NCI-H2171 treated with DMSO at 0.1 percent for 48 hours (cell line): ENCODE measurements around the gene CFAP45.
A peak's percentile ranks its signal among the peaks of the same experiment; 100 is the strongest.
"Not testable (repeated sequence)": the region's sequence is repeated elsewhere in the genome, so short reads cannot be mapped to it uniquely, and the experiment has no call there.

Experiments used
- DNase-seq: peaks from one replicate; lab custom pipeline; 2025; lab: John Stamatoyannopoulos, UW

The CFAP45 gene

DNA sequence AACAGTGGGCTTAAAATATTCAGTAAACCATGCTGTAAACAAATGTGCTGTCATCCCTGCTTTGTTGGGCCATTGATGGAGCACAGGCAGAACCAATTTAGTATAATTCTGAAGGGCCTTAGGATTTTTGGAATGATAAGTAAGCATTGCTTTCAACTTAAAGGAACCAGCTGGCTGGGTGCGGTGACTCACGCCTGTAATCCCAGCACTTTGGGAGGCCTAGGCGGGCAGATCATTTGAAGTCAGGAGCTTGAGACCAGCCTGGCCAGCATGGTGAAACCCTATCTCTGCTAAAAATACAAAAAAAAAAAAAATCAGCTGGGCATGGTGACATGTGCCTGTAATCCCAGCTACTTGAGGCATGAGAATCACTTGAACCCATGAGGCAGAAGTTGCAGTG lies 4.1 kb upstream of the CFAP45 start:
- DNase-seq: not testable (repeated sequence)

GRCh38 chr1:159902541-159902940 lies 2.6 kb upstream of the CFAP45 start:
- no peak for DNase-seq

- DNase-seq: no peak
Observed at GRCh38 chr1:159900755-159901360, 893 bp upstream of the CFAP45 start.

DNA sequence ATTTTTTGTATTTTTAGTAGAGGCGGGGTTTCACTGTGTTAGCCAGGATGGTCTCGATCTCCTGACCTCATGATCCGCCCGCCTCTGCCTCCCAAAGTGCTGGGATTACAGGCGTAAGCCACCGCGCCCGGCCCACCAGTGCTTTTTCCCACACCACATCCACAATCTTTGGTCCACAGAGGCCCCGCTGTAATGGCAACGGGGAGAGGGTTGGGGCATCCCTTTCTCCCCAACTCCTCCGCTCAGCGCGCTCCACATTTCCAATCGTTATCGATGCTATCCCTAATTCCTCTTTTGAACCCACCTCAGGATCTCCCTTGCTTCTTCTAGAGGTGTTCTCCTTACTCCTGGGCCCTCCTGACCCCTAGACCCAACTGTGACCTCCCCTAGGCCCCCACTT lies 331 bp downstream of the CFAP45 start:
- not testable (repeated sequence) for DNase-seq

- no peak for DNase-seq
Observed at GRCh38 chr1:159898527-159898926, 1.4 kb downstream of the CFAP45 start.

GRCh38 chr1:159897962-159898361 lies 2.0 kb downstream of the CFAP45 start:
- no peak for DNase-seq

- no peak for DNase-seq
Observed at GRCh38 chr1:159896546-159896930, 3.4 kb downstream of the CFAP45 start.

GRCh38 chr1:159895836-159896545 lies 4.0 kb downstream of the CFAP45 start:
- no peak for DNase-seq

- peak; percentile 77 for DNase-seq
Observed at GRCh38 chr1:159895286-159895685, 4.7 kb downstream of the CFAP45 start.

DNA sequence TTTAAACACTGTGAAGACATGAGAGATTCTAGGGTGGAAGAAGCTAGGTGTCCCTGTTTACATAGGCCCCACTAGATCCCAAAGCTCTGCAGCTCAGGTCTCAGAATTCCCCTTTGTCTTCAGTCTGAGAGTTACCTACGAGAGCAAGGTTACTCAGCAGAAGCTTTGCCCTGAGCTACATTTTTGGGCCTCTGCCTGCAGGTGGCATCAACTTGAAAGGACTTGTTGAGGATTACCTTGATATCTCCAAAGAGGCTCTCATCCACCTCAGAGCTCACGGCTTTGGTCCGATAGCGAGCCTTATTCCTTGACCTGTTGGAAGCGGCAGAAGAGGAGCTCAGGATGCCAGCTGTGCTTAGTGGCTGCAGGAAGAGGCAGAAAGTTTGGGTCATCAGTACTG lies 7.0 kb downstream of the CFAP45 start:
- DNase-seq: no peak

DNA sequence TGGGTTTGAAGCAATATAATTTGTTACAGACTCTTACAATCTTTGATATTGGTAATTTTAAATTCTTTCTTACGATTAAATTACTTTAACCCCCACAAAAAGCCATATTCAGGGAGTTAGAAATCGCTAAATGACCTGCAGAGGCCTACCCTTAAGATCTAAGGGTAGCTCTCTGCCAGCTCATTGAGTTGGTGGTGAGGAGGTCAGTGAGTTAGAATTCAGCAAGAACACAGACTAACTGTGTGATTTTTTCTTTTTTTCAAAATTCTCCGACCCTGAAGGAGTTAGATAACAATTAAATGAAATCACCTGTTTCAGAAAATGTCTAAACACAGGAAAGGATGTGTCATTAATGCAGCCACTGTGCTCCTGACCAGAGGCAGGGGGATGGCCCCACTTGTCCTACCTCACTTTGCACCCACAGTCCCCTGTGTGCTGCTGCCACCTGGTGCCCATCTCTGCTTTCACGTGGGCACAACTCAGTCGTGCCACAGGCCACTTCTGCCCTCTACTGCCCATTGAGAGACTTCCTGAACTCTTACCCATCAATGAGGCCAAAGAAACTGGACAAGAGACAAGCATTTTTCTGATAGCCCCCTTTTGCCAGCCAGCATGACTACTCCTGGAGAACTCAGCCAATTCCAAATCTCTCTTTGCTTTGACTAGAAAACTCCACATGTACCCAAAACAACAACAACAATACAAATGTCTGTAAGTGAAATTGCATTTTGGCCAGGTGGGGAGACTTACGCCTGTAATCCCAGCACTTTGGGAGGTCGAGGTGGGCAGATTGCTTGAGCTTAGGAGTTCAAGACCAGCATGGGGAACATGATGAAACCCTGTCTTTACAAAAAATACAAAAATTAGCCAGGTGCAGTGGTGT lies 8.4 kb downstream of the CFAP45 start:
- DNase-seq: peak; percentile 75

DNA sequence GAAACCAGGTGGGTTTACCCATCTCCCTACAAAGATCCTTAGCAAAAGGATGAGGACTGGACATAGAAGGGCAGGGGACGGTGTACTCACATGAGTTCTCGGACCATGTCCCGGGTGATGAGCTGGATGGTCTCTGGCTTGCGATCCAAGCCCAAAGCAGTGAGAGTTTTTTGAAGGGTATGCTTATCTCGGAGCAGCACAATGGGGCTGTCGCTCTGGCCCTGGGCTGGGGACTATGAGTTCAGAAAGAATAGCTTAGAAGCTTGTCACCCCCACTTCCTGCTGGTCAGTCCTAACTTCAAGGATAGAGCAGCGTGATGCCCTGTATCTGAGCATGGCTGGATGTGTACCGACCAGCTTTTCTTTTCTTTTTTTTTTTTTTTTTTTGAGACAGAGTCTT lies 9.6 kb downstream of the CFAP45 start:
- no peak for DNase-seq

GRCh38 chr1:159889821-159890252 lies 10.1 kb downstream of the CFAP45 start:
- DNase-seq: no peak

- no peak for DNase-seq
Observed at GRCh38 chr1:159889202-159889601, 10.8 kb downstream of the CFAP45 start.

DNA sequence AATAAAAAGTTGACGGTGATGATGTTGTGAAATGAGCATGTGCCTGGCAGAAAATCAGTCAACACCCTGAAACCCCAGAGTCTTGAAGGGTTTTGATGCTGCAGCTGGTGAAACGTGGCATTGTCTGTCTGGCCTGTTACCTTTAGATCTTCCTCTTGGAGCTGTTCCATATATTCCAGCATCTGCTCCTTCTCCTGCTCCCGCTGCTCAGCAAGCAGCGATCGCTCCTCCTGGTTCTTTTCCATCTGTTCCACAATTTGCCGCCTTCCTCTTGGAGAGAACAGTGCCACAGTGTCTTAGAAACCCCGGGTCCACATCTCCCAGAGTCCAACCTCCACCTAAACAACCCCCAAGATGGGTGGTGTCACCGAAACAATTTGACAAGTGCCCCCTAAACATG lies 15.7 kb downstream of the CFAP45 start:
- DNase-seq: peak; percentile 88

DNA sequence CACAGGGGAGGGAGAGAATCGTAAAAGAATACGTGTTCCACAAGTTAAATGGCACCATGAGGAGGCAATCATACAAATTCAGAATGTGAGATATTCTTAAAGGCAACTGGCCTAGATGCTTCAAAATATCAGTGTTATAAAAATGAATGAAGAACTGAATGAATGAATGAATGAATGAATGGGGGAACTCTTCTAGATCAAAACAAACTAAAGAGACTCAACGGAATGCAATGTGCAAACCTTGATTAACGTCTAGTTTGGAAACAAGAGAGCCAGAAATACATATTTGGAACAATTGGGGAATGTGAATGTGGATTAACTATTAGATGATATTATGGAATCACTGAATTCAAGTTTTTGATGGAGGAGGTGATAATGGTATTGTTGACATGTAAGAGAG lies 16.8 kb downstream of the CFAP45 start:
- DNase-seq: no peak

DNA sequence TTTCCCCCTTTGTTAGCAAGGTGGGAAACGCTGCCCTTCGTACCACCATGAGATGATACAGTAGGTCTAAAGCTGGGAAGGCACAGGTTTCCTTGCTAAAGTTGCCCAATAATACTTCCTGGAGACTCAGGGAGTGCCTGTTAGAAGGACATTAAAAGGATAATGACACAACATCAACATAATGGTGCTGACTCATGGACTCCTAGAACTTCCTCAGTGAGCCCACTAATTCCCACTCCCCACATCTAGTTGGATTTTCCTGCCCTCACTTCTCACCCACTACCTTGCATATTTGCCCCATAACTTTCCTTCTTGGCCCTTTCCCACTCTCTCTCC lies 17.5 kb downstream of the CFAP45 start:
- no peak for DNase-seq

- DNase-seq: peak; percentile 97
Observed at GRCh38 chr1:159881622-159882526, 18.1 kb downstream of the CFAP45 start.

DNA sequence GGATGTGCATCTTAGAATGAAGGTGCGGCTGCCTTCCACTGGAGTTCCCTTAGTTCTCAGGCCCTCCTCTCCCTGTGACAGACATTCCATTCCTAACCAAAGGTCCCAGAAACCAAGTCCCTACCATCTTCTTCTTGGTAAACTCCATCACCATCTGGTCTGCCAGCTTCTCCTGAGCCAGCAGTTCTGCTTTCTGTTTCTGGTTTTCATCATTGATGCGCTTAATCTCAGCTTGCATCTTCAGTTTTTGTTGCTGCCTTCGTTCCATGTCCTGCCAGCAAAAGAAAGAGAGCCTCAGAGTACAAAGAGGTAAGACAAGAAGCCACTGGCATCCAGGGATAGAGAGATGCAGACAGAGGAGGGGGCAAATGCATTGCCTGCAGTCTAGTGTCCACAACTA lies 19.5 kb downstream of the CFAP45 start:
- no peak for DNase-seq

DNA sequence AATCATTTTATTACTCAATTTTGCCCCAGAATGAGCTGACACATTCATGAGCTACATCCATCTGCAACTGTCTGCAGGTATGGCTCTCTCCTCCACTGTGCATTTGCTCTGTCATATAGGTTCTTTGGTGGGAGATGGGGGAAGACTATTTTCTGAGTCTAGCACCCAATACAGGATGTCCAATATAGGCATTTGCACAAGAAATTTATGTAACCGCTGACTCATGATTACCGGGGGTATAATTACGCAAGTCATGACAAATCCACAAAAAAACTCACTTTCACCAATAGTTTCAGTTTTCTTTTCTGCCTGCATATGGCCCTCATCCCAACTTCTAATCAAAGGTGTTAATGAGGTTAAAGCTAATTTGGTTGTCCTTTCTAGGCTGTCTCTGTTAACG lies 20.0 kb downstream of the CFAP45 start:
- DNase-seq: no peak

GRCh38 chr1:159879136-159879535 lies 20.8 kb downstream of the CFAP45 start:
- no peak for DNase-seq
